GM19397 (cell line): ENCODE measurements around the gene MCRIP2.
"Not testable (repeated sequence)": the region's sequence is repeated elsewhere in the genome, so short reads cannot be mapped to it uniquely, and the experiment has no call there.

Experiments
- ATAC-seq: cut with Tn5 transposase; IDR thresholded peaks from one replicate; pipeline ENCODE4 v1.9.1; 2021; ENCODE audit warnings: mild to moderate bottlenecking, moderate library complexity; ENCODE audit not compliant: unreplicated experiment

MCRIP2 gene

GRCh38 chr16:678858-679813, 37.5 kb downstream of the MCRIP2 start:
- ATAC-seq: peak; percentile 1

DNA sequence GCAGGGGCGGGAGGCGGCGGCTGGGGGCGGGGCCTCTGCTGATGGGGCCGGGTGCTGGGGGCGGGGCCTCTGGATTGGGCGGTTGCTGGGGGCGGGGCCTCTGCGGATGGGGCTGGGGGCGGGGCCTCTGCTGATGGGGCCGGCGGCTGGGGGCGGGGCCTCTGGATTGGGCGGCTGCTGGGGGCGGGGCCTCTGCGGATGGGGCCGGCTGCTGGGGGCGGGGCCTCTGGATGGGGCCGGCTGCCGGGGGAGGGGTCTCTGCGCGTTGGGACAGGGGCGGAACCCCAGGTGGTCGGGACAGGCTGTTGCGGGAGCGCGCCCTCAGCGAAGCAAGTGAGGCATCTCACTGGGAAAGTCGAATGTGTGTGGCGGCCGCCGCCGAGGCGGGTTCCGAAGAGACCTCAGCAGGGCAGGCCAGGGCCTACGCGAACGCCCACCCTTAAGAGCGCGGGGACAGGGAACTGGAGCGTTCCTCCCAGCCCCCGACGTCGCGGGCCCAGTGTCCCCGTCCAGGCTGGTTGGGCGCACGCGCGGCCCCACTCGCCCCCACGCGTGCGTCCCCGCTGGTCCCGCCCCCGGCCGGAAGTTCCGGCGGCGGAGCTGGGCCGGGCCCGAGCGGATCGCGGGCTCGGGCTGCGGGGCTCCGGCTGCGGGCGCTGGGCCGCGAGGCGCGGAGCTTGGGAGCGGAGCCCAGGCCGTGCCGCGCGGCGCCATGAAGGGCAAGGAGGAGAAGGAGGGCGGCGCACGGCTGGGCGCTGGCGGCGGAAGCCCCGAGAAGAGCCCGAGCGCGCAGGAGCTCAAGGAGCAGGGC, 38.4 kb downstream of the MCRIP2 start, which contains the start of gene STUB1:
Gene STUB1, plus strand, starts transcription at position 597 of the 811 bp plus-strand sequence. Its CDS starts 116 bp downstream, at position 713.
- peak; percentile 47 for ATAC-seq

GRCh38 chr16:680625-680945, 39.0 kb downstream of the MCRIP2 start:
- ATAC-seq: no peak

- ATAC-seq: no peak
Observed at GRCh38 chr16:680967-681745, 39.5 kb downstream of the MCRIP2 start.

GRCh38 chr16:681746-682427, 40.3 kb downstream of the MCRIP2 start:
- no peak for ATAC-seq

DNA sequence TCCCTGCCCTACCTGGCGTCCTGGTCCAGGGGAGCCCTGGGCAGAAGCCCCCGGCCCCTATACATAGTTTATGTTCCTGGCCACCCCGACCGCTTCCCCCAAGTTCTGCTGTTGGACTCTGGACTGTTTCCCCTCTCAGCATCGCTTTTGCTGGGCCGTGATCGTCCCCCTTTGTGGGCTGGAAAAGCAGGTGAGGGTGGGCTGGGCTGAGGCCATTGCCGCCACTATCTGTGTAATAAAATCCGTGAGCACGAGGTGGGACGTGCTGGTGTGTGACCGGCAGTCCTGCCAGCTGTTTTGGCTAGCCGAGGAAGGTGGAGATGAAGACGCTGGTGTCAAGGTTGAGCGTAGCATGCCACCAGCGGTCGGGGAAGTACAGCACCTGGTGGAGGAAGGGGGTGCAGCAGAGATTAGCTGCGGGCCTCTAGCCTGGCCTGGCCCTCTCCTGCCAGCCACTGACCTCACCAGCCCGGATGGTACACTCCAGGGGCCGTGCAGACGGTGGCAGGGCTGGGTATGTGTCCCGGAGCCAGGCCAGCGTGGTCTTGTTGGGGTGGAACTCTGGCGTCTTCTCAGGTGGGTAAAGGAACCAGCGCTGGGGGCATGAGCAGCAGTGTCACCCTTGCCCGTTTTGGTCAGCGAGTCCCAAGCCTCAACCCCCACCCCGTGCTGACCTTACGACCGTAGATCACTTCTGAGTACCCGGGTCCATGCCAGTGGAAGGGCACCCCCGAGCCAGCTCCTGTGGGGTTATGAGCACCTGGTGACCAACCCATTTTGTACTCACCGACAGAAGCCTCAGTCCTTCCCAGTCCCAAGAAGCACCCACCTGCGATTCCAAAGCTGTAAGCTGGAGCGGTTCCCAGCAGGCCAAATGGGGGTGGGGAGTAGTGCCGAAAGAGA, 41.1 kb downstream of the MCRIP2 start:
- ATAC-seq: no peak

- ATAC-seq: no peak
Observed at GRCh38 chr16:683396-684070, 41.9 kb downstream of the MCRIP2 start.

DNA sequence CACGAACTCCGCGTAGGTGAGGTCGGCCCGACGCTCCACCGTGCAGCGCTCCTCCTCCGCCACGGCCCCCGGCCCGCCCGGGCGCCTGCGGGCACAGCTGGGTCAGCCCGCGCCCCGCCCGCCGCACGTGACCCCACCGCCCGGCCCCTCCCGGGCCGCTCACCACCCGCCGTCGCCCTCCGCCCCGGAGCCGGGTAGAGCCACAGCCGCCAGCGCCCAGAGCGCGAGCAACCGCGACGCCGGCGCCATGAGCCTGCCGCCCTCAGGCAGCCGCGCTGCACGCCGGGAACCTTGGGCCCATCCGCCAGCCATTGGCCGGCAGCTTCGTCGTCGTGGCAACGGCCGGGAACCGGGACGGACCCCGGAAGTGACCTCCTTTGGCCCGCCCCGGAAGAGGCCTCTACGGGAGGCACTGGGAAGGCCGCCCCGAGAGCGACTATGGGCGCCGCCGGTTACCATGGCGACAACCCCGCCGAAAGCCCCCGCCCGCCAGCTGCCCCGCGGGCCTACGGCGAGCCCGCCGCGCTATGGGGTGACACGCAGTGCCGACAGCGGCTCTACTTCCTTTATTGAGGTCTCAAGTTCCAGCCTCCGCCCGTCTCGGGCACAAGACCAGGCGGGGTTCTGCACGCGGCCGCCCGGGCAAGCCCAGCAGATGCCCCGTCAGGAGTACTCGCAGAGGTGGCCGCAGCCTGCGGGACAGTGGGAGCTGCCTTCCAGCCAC, 42.6 kb downstream of the MCRIP2 start, which contains the start of gene JMJD8:
Gene JMJD8, minus strand, starts transcription at position 264 of the 724 bp plus-strand sequence. Its CDS starts 15 bp downstream, at position 249.
- peak; percentile 56 for ATAC-seq

DNA sequence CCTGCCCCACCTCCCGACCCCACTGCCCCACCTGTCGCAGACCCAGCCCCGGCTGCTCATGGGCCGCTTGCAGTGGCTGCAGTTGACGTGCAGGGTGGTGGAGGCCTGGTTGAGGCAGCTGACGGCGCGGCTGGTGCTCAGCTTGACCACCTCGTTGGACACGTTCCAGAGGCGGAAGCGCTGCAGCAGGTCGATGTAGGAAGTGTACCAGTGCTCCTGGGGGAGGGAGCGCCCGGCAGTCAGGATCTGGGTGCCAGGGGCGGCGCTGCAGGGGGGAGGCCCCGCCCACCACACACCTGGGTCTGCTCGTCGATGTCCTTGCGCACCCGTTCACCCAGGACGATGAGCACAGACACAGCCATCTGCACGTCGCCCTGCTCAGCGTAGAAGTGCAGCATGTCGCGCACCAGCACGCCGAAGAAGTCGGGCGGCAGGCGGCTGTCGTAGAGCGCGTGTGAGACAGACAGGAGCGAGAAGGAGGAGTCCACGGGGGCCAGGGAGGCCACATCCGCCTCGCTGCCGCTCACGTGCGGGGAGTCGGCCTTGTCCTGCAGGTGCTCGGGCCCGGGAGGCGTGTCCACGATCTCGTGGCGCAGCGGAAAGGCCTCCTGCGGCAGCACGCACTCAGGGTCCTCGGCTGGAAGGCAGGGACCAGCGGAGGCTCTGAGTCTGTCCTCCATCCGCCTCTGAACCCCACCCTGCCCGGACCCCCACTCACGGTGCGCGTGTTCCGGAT, 43.5 kb downstream of the MCRIP2 start:
- ATAC-seq: no peak

DNA sequence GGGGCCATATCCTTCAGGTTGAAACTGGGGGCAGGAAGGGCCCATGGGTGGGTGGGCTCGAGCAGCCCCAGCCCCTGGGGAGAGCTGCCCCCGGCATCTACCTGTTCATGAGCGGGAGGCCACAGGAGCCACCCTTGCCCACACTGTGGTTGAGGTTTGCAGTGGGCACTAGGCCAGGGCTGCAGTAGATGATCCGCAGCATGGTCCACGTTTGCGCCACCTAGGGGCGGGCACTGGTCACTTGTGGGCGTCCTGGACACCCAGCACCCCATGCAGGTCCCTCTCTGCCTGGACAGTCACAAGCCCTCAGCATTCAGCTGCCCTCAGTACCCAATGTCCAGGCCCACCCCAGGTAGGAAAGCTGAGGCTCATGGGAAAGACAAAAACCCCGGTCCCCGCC, 44.3 kb downstream of the MCRIP2 start:
- ATAC-seq: no peak

DNA sequence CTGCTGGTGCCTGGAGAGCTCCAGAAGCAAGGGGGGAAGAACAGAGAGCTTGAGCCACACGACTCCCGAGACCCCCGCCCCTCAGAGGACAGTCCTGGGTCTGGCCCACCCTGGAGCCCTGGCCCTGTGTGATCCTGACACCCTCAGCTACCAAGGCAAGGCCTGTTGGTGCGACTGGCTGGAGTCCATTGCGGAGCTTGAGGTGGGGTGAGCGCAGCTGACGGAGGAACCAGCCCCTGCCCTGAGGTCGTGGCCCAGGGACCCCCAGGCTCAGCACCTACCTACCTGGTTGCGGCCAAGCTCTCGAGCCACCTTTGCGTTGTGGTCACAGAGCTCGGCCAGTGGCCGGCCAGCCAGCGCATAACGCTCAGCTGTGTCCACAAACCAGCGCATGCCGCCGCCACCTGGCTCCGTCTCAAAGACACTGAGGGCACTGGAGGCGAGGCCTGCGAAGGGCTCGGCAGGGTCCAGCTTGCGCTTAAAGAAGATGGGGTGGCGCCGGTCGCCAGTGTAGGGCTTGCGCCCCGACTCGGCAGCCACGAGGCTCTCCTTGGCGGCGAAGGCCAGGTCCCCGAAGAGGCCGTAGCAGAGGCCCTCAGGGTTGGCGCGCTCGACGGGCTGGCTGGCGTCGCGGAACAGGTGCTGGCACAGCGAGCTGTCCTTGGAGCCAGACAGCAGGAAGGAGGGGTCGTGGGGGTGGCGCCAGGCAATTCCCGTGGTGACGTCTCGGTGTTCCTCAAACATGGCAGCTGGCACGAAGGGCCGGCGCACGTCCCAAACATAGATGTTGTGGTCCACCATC, 45.0 kb downstream of the MCRIP2 start:
- no peak for ATAC-seq

- no peak for ATAC-seq
Observed at GRCh38 chr16:687499-687898, 45.9 kb downstream of the MCRIP2 start.

DNA sequence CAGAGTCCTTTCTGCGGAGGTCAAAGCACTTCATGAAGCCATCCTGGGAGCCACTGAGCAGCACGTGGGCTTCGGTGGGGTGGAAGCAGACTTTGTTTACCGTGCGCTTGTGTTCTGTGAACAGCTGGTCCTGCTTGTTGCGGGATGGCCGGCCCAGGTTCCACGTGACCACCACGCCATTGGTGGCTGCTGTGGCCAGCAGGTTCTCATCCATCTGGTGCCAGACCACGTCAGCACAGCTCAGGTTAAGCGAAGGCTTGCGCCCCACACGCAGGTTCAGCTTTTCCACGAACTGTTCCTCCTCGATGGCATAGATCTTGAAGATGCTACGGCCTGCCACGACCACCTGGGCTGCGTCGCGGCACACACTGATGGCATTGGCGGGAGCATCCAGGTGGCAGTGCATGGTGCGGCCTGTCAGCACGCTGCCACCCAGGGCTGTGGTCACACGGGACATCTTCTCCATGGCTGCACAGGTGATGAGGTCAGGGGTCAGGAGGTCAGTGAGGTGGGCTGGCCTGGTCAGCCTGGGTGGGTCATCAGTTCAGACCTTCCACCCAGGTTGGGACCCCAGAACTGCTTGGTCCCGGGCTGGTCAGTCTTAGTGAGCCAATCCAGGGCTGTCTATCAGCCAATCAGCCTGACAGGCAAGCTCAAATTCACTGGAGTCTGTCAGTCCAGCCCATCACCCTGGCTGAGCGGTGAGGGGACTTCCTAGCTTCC, 47.7 kb downstream of the MCRIP2 start:
- no peak for ATAC-seq

- ATAC-seq: not testable (repeated sequence)
Observed at GRCh38 chr16:691242-691641, 49.6 kb downstream of the MCRIP2 start.

DNA sequence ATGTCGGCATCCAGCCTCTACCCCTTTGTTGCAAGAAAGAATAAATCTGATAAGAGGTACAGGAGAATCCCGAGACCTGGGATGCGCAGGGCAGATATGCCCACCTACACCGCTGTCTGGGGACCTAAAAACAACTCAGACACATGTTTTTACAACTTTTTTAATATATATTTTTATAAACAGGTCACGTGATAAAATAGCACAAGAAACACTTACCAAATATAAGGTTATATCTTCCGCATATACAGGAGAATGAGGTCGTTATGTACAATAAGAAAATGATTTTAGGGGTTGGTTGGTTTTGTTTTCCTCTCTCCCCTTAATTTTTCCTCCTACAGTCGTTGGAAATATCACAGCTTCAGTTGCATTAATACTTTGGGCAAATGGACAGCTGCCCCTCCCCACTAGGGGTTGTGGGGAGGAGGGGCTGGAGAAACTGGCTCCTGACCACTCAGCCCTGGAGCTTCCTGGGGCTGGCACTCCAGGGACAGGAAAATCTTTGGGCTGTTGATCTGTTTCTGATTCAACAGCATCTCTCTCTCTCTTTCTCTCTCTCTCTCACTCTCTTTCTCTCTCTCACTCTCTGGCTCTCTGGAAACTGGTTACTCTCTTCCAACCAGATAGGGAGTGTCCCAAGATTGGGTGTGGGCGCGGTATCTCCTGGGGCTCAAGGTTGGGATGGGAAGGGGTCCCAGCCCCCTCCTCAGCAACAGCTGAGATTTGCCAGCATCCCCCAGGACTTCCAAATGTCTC, 50.9 kb downstream of the MCRIP2 start:
- ATAC-seq: no peak
